Psoas muscle (tissue), 8 donors: ENCODE data around the gene PCNX1. TPM values are rescaled to one million over a fixed set of nuclear protein-coding genes. Genes with fewer than 3 reads are reported as not detected.

Experiments used
- ATAC-seq, 4 donors: fragments of 200-7000 bp; cut with Tn5 transposase; one replicate each; pipeline ENCODE4 v1.9.1; 2020; ENCODE audit warnings: moderate library complexity in 3 of 4, mild to moderate bottlenecking in 2 of 4
- DNase-seq, 2 donors: peaks; one replicate each; pipeline ENCODE4 v3.0.0-alpha.2; 2020
- H3K27ac ChIP-seq: fragments of 200-600 bp; one replicate; pipeline ENCODE4 v1.8.0; 2022
- H3K27me3 ChIP-seq, 3 donors: fragments of 200-600 bp in 1 of 3; one replicate each; pipeline versions ENCODE4 v1.6.1 to v1.8.0; 2013 to 2022; ENCODE audit warnings: low read length in 2 of 3, mild to moderate bottlenecking in 2 of 3, moderate library complexity in 1 of 3; ENCODE audit not compliant: insufficient read depth in 3 of 3
- H3K36me3 ChIP-seq, 2 donors: fragments of 200-600 bp in 1 of 2; one replicate each; pipeline versions ENCODE4 v1.6.1 to v1.8.0; 2013 to 2022; ENCODE audit warnings: low read depth in 1 of 2, mild to moderate bottlenecking in 1 of 2, moderate library complexity in 1 of 2; ENCODE audit not compliant: insufficient read depth in 1 of 2
- H3K4me1 ChIP-seq: fragments of 200-600 bp; one replicate; pipeline ENCODE4 v1.8.0; 2022
- H3K4me3 ChIP-seq: fragments of 200-600 bp; one replicate; pipeline ENCODE4 v1.8.0; 2022; ENCODE audit warnings: mild to moderate bottlenecking
- H3K9me3 ChIP-seq: fragments of 200-600 bp; one replicate; pipeline ENCODE4 v1.8.0; 2022
- CTCF ChIP-seq: fragments of 200-600 bp; IDR thresholded peaks from one replicate; pipeline ENCODE4 v1.8.0; 2022; ENCODE audit warnings: antibody characterized with exemption
- WGBS, 3 donors: extraction: QIAGEN DNeasy Blood & Tissue Kit; methylation state at CpG; one replicate each; pipeline versions ENCODE4 v1.1.6 to v1.1.7; 2013; 5-methylcytosine and 5-hydroxymethylcytosine counted together
- intact Hi-C, 2 donors: fragments of 100-400 bp; cut with DNase I; formaldehyde crosslinking; loops; one replicate each; pipeline versions ENCODE4 v1.11.0 to v1.14.2; 2022
- polyA plus RNA-seq, 3 donors: library from polyadenylated mRNA; stranded (reverse); fragments of 200-250 nt; gene quantifications; one replicate each; pipeline ENCODE4 v1.2.3, GENCODE V29; 2013
- total RNA-seq, 4 donors: library from RNA; stranded (reverse); fragmentation: NEBNext Ultra II Directional in 2 of 4; extraction: Animal tissue kit (Norgen Biotek cat#: 25700) in 2 of 4; gene quantifications; one replicate each; pipeline versions ENCODE4 v1.2.1 to v1.2.4, GENCODE V29; 2021 to 2023
- donor health status: healthy with polysubstance abuse.
- donor health status: DM: no; HTN: no; CAD: no; lungs with moderate emphysema.
- donor health status: Bipolar disorder and iron deficiency.
- donor health status: healthy.
- donor health status: DM: yes; HTN: yes; CAD: no.
- donor health status: DM: no; HTN: no; CAD: no.
- donor health status: DM: no; HTN: no; CAD: no.
- donor health status: DM: yes; HTN: yes; CAD: no.

PCNX1 gene
- total and polyA plus RNA-seq, 7 donors, result 5.2 to 48.1 (median 29.1) TPM

GRCh38 chr14:70889555-70889954, 17.7 kb upstream of the PCNX1 start:
- Histone ChIP-seq H3K36me3 (no peaks in the 10 kb centered on the region), H3K9me3 (no peaks in the 10 kb centered on the region), H3K27ac (no peak overlapping the region), H3K4me3 (no peak overlapping the region), H3K27me3 (no peaks in the 10 kb centered on the region), H3K4me1 (no peaks in the 10 kb centered on the region)
- ATAC-seq (no peak), DNase-seq (no peak)
- TF ChIP-seq CTCF, result no peak
- intact Hi-C loops, result no loop called here
- WGBS, 3 donors, result 84 to 89% (median 84%) methylated on average over 5 of the region's 5 CpGs

GRCh38 chr14:70890826-70891659, 16.2 kb upstream of the PCNX1 start:
- Histone ChIP-seq H3K27me3 (no peaks in the 10 kb centered on the region), H3K9me3 (no peaks in the 10 kb centered on the region), H3K27ac (no peak overlapping the region), H3K36me3 (no peaks in the 10 kb centered on the region), H3K4me1 (no peaks in the 10 kb centered on the region), H3K4me3 (no peak overlapping the region)
- intact Hi-C loops, result no loop called here
- WGBS, 3 donors, result 81 to 85% (median 83%) methylated on average over 5 of the region's 5 CpGs
- DNase-seq (no peak), ATAC-seq (no peak)
- TF ChIP-seq CTCF, result no peak

- WGBS, 3 donors, result 91 to 93% (median 92%) methylated on average over 2 of the region's 2 CpGs
- no peak overlapping the region for H3K27ac ChIP-seq
- no peaks in the 10 kb centered on the region for H3K27me3 ChIP-seq
- H3K9me3 ChIP-seq, result no peaks in the 10 kb centered on the region
- intact Hi-C loops, result no loop called here
- ATAC-seq (no peak), DNase-seq (no peak)
- H3K4me3 ChIP-seq, result no peak overlapping the region
- no peaks in the 10 kb centered on the region for H3K36me3 ChIP-seq
- no peak for TF ChIP-seq CTCF
- H3K4me1 ChIP-seq, result no peaks in the 10 kb centered on the region
Measured at GRCh38 chr14:70891737-70892136, 15.5 kb upstream of the PCNX1 start.

- intact Hi-C loops, result no loop called here
- no peaks in the 10 kb centered on the region for H3K27me3 ChIP-seq
- no peaks in the 10 kb centered on the region for H3K9me3 ChIP-seq
- no peak overlapping the region for H3K4me3 ChIP-seq
- no peaks in the 10 kb centered on the region for H3K36me3 ChIP-seq
- no peak for TF ChIP-seq CTCF
- 86 to 90% (median 88%) methylated on average over 13 of the region's 13 CpGs for WGBS, 3 donors
- no peak for ATAC-seq
- DNase-seq, result no peak
- H3K4me1 ChIP-seq, result no peaks in the 10 kb centered on the region
- no peak overlapping the region for H3K27ac ChIP-seq
Measured at GRCh38 chr14:70893062-70893845, 14.0 kb upstream of the PCNX1 start.
